ENCODE measurements around the gene BEND6.
A peak's percentile ranks its signal among the peaks of the same experiment; 100 is the strongest.

Gene BEND6

GRCh38 chr6:56911847-56912246 lies 43.1 kb upstream of the BEND6 start:
- no peak overlapping the region for H3K4me2 ChIP-seq
- H3K4me1 ChIP-seq (ENCODE audit: low read depth, poor library complexity, severe bottlenecking): peaks cover 39% of the 10 kb centered on the region
- H3K4me3 ChIP-seq (IDR thresholded peaks at IDR 0.05; ENCODE audit: insufficient read depth, low read depth, low read length): no peak overlapping the region
- no peak overlapping the region for H3K9ac ChIP-seq
- no peak overlapping the region for H2AFZ ChIP-seq (ENCODE audit: low read depth)
- H3K36me3 ChIP-seq (ENCODE audit: insufficient read depth): no peaks in the 10 kb centered on the region
- peaks cover 9% of the 10 kb centered on the region; the same call in 1 of the 2 replicates for H3K79me2 ChIP-seq (ENCODE audit: insufficient read depth, low read depth)
- H3K27me3 ChIP-seq (ENCODE audit: insufficient read depth, low read depth): no peaks in the 10 kb centered on the region
- H4K20me1 ChIP-seq (ENCODE audit: insufficient read depth): no peaks in the 10 kb centered on the region
- no peak for TF ChIP-seq CTCF (conservative IDR thresholded peaks at IDR 0.05; ENCODE audit: low read depth, low read length)
- no peak overlapping the region for H3K27ac ChIP-seq

- H3K36me3 ChIP-seq (ENCODE audit: insufficient read depth): no peaks in the 10 kb centered on the region
- H3K27me3 ChIP-seq (ENCODE audit: insufficient read depth, low read depth): no peaks in the 10 kb centered on the region
- peak overlapping the region; percentile 13; the same call in 1 of the 2 replicates for H3K4me2 ChIP-seq
- no peak overlapping the region for H3K27ac ChIP-seq
- TF ChIP-seq CTCF (conservative IDR thresholded peaks at IDR 0.05; ENCODE audit: low read depth, low read length): no peak
- H4K20me1 ChIP-seq (ENCODE audit: insufficient read depth): no peaks in the 10 kb centered on the region
- H3K4me1 ChIP-seq (ENCODE audit: low read depth, poor library complexity, severe bottlenecking): peaks cover 56% of the 10 kb centered on the region
- H2AFZ ChIP-seq (ENCODE audit: low read depth): no peak overlapping the region
- H3K9ac ChIP-seq: no peak overlapping the region
- H3K4me3 ChIP-seq (IDR thresholded peaks at IDR 0.05; ENCODE audit: insufficient read depth, low read depth, low read length): no peak overlapping the region
- H3K79me2 ChIP-seq (ENCODE audit: insufficient read depth, low read depth): peaks cover 9% of the 10 kb centered on the region; the same call in 1 of the 2 replicates
Observed at GRCh38 chr6:56913285-56914074, 41.4 kb upstream of the BEND6 start.

GRCh38 chr6:56914798-56915658 lies 39.9 kb upstream of the BEND6 start:
- Histone ChIP-seq H3K9ac (no peak overlapping the region), H3K36me3 (ENCODE audit: insufficient read depth) (no peaks in the 10 kb centered on the region), H3K4me1 (ENCODE audit: low read depth, poor library complexity, severe bottlenecking) (peaks cover 68% of the 10 kb centered on the region), H3K27me3 (ENCODE audit: insufficient read depth, low read depth) (no peaks in the 10 kb centered on the region), H3K4me2 (0 out of 2 replicates have a peak overlapping the region, but pooled peaks have one; percentile 3), H4K20me1 (ENCODE audit: insufficient read depth) (no peaks in the 10 kb centered on the region), H3K4me3 (IDR thresholded peaks at IDR 0.05; ENCODE audit: insufficient read depth, low read depth, low read length) (no peak overlapping the region), H3K27ac (no peak overlapping the region), H3K79me2 (ENCODE audit: insufficient read depth, low read depth) (peaks cover 16% of the 10 kb centered on the region; the same call in 1 of the 2 replicates), H2AFZ (ENCODE audit: low read depth) (no peak overlapping the region)
- TF ChIP-seq CTCF (conservative IDR thresholded peaks at IDR 0.05; ENCODE audit: low read depth, low read length): no peak

GRCh38 chr6:56915832-56916231 lies 39.1 kb upstream of the BEND6 start:
- no peak overlapping the region for H3K9ac ChIP-seq
- H3K36me3 ChIP-seq (ENCODE audit: insufficient read depth): no peaks in the 10 kb centered on the region
- peaks cover 70% of the 10 kb centered on the region for H3K4me1 ChIP-seq (ENCODE audit: low read depth, poor library complexity, severe bottlenecking)
- no peaks in the 10 kb centered on the region for H4K20me1 ChIP-seq (ENCODE audit: insufficient read depth)
- no peaks in the 10 kb centered on the region for H3K27me3 ChIP-seq (ENCODE audit: insufficient read depth, low read depth)
- peak overlapping the region; percentile 13; the same call in 1 of the 2 replicates for H3K4me2 ChIP-seq
- TF ChIP-seq CTCF (conservative IDR thresholded peaks at IDR 0.05; ENCODE audit: low read depth, low read length): no peak
- no peak overlapping the region for H3K27ac ChIP-seq
- H3K79me2 ChIP-seq (ENCODE audit: insufficient read depth, low read depth): peaks cover 16% of the 10 kb centered on the region; the same call in 1 of the 2 replicates
- no peak overlapping the region for H2AFZ ChIP-seq (ENCODE audit: low read depth)
- H3K4me3 ChIP-seq (IDR thresholded peaks at IDR 0.05; ENCODE audit: insufficient read depth, low read depth, low read length): no peak overlapping the region
